Right kidney (tissue), 9 donors: Measurements from ENCODE around the gene MYO1A.

Experiments
- DNase-seq: peaks from one replicate; pipeline ENCODE4 v3.0.0-alpha.2; 2016
- long read RNA-seq, 8 donors: transcript quantifications; one replicate each; lab custom pipeline, GENCODE V29; 2026

Gene MYO1A
- long read RNA-seq, donor 1 = 0 reads
- long read RNA-seq, donor 2 = 0 reads
- long read RNA-seq, donor 3 = 0 reads
- long read RNA-seq, donor 4 = 0 reads
- long read RNA-seq, donor 5 = 0 reads
- long read RNA-seq, donor 6 = 0 reads
- long read RNA-seq, donor 7 = 0 reads
- long read RNA-seq, donor 8 = 0 reads

- DNase-seq = no peak
These were observed at the start of gene MYO1A for GRCh38 chr12:57049890-57050289. Gene MYO1A, minus strand, starts transcription at chr12:57050129. Its CDS starts 1,806 bp downstream, at chr12:57048323.

- no peak for DNase-seq
These were observed 49.3 kb upstream of the MYO1A start for GRCh38 chr12:57099047-57099714.

- no peak for DNase-seq
These were observed 48.6 kb upstream of the MYO1A start for GRCh38 chr12:57098546-57098945.

- DNase-seq = no peak
These were observed 47.6 kb upstream of the MYO1A start for GRCh38 chr12:57097554-57097835.

GRCh38 chr12:57096748-57097553 lies 47.0 kb upstream of the MYO1A start:
- DNase-seq = no peak

- no peak for DNase-seq
These were observed 46.2 kb upstream of the MYO1A start for GRCh38 chr12:57096099-57096572.

GRCh38 chr12:57095440-57095839 lies 45.5 kb upstream of the MYO1A start:
- DNase-seq = no peak

GRCh38 chr12:57094208-57095160 lies 44.6 kb upstream of the MYO1A start:
- DNase-seq = no peak

- DNase-seq = peak; percentile 52
These were observed 43.7 kb upstream of the MYO1A start for GRCh38 chr12:57093415-57094207.

GRCh38 chr12:57092876-57093414 lies 43.0 kb upstream of the MYO1A start:
- no peak for DNase-seq

- no peak for DNase-seq
These were observed 42.6 kb upstream of the MYO1A start for GRCh38 chr12:57092529-57092862.

GRCh38 chr12:57091638-57092528 lies 42.0 kb upstream of the MYO1A start:
- no peak for DNase-seq

- DNase-seq = no peak
These were observed 41.2 kb upstream of the MYO1A start for GRCh38 chr12:57090924-57091637.

GRCh38 chr12:57090490-57090889 lies 40.6 kb upstream of the MYO1A start:
- DNase-seq = no peak

- peak; percentile 86 for DNase-seq
These were observed 39.6 kb upstream of the MYO1A start for GRCh38 chr12:57089271-57090245.

GRCh38 chr12:57088354-57089270 lies 38.7 kb upstream of the MYO1A start, which contains the start of gene NAB2:
Gene NAB2, plus strand, starts transcription at chr12:57089114. Its CDS starts 158 bp downstream, at chr12:57089272.
- peak; percentile 97 for DNase-seq
